Esophagus muscularis mucosa (tissue), 4 donors: ENCODE data around the gene FAR2.

Experiments
- CTCF ChIP-seq, 3 experiments: fragments of 200-600 bp in 2 of 3; fragments of 450-650 bp in 1 of 3; sonication (generic) in 2 of 3; IDR thresholded peaks; one replicate each; pipeline ENCODE4 v1.5.1; 2017 to 2019; ENCODE audit warnings: antibody characterized with exemption in 3 of 3, mild to moderate bottlenecking in 2 of 3, moderate library complexity in 1 of 3
- EP300 ChIP-seq: sonication (generic); formaldehyde crosslinking; IDR thresholded peaks from one replicate; pipeline ENCODE4 v1.6.1; 2017; ENCODE audit warnings: antibody characterized with exemption
- POLR2A ChIP-seq: fragments of 450-650 bp; IDR thresholded peaks from one replicate; pipeline ENCODE4 v1.6.1; 2017; ENCODE audit warnings: antibody characterized with exemption, moderate library complexity, mild to moderate bottlenecking, low read depth
- POLR2AphosphoS5 ChIP-seq, 2 donors: sonication (generic); formaldehyde crosslinking; IDR thresholded peaks; one replicate each; pipeline ENCODE4 v1.6.1; 2017; ENCODE audit warnings: antibody characterized with exemption in 2 of 2

- TF ChIP-seq CTCF (IDR thresholded peaks at IDR 0.05) (no peak), POLR2A (no peak), POLR2AphosphoS5 (IDR thresholded peaks at IDR 0.05) (no peak), EP300 (no peak)
These were observed 16.8 kb upstream of the FAR2 start for GRCh38 chr12:29132316-29132715.
